GM21447 (cell line): ENCODE measurements around the gene DICER1.

Experiments
- ATAC-seq: cut with Tn5 transposase; IDR thresholded peaks from one replicate; pipeline ENCODE4 v1.9.1; 2021; ENCODE audit not compliant: unreplicated experiment

DICER1 gene

DNA sequence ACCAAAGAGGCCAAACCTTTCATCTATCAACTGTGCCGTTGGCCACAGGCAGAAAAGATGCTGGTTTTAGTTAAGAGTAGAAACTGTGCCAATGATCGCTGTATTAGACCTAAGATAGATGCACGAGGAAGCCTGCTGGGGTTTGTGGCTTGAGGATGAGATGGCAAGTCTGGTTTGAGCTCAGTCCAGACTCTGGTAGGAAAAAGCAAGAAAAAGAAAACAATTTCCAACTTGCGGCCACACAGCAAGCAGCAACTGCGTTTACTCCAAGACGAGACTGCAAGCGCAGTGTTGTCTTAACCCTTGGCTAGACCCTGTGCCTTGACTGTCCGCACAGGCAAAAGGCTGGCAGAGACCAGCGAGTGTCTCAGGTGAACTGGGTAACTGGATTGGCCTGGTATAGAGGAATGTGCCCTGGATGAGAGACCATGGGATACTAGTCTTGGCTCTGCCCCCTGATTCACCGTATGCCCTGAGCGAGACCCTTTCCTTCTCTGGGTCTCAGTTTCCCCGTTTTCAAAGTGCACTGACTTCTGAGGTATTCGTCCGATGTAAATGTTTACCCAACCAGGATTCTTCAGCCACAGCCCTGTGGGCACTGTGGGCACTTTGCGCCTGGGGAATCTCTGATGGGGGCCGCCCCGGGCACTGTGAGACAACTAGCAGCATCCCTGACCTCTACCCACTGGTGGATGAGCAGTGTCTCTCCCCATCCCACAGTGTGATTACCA lies 113.4 kb downstream of the DICER1 start:
- no peak for ATAC-seq

DNA sequence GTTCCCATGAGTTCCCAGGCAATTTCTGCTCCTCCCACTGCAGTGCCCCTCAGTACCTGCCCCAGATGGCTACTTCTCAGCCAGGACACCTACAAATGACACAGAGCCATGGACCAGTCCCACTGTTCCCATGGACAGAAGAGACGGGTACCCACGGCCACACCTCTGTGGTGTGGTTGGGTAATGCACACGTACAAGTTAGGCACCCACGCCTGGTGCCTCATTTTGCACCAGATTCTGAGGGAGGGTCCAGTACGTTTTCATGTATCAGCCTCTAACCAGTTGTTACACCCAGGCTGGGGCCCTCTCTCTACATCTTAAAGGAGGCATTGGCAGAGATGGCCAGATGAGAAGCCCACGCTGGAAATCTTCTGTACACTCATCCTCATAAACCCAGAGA lies 114.0 kb downstream of the DICER1 start:
- no peak for ATAC-seq

DNA sequence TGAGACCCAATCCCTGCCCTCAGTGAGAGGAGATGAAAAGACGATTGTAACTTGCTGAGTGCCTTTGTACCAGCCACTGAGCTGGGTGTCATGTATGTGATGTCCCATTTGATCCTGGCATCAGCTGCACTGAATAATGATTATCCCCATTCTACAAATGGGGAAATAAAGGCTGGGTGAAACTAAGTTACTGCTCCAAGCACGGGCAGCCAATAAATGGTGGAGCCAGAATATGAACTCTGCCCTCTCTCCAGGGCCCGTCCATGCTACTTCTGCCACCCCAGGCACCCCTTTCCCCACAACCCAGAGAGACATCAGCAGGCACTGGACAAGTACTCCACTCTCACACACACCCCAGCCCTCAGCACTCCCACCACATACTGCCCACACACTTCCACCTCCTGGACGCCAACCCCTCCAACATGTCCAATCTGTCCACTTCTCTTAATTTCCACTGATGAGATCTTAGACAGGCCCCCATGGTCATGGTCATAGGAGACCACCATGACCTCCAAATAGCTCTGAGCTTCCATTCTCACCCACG lies 115.8 kb downstream of the DICER1 start:
- no peak for ATAC-seq

GRCh38 chr14:95040708-95041476 lies 116.4 kb downstream of the DICER1 start:
- no peak for ATAC-seq

DNA sequence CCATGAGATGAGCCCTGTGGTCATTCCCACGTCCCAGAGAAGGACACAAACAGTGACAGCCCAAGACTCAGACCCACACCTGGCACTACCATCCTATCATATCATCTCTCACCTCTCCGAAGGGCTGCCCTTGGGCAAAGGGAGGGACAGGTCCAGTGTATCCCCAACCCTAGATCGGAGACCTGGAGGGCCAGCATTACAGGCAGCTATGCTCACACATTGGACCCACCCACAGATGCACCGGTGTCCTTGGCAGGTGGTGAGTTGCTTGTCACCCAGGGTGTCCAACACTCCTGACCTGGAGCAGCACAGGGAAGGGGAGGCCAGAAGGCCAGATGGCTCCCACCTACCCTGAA lies 117.4 kb downstream of the DICER1 start:
- ATAC-seq: no peak

DNA sequence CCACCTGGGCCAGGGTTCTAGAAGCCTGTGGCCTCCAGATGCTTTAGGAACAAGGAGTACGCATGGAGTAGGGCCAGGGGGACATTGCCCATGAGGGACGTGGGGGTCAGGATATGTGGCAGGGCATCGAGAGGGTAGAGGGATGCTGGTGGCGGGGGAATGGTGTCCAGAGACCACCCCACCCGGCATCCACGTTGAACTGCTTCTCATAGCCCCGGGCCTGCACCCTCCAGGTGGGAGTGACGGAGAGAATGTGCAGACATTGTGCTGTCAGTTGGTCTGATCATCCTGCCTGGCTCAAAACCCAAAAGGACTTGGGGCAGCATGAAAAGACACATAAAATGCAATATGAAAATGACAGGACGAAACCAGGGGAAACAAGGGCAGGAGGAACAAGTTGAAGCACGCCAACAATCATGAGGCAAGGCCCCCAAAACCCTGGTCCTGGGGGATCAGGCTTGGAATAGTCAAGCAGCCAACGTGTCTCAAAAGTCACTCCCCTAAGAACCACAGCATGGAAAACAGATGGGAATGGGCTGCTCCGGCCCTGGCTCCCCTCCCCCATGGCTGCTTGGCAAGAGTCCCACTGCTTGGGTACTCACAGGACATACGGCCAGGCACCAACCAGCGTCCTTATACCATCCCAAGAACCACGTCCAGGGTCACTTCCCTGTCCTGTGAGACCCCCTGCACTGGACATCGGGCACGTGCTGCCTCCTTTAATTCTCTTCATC lies 117.9 kb downstream of the DICER1 start:
- no peak for ATAC-seq

DNA sequence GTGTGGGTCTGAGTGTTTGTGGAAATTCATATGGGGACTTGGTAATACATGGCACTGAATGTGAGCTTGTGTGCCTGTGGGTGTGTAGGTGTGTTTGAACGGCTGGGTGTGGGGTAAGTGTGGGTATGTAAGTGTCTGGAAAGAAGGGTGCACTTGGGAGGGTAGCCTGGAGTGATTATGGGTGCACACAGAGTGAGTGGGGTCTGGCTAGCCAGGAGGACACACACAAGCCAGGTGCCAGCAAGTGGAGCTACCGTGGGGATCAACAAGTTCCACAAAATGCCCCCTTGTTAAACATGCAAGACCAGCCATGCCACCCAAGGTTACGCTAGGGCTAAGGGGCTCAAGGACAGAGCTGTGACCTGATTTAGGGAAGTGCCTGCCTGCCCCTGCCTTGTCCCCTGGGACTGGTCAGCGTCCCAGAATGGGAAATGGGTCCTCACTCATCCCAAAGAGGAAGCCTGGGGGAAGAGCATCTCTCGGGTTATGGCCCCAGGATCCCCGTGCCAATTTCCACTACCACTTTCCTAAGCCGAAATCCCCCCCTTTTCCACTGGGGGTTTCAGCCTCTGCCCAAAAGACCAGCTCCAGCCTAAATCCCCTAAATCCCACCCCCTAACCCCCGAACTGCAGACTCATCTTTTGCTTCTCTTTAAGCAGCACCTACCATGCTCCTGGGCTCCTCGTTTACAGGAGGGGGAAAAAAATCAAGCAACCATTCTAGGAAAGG lies 118.6 kb downstream of the DICER1 start:
- no peak for ATAC-seq

GRCh38 chr14:95037273-95037672 lies 120.1 kb downstream of the DICER1 start:
- no peak for ATAC-seq
